ENCODE results near the gene TNNC2. TPM values are rescaled to one million over a fixed set of nuclear protein-coding genes. Genes with fewer than 3 reads are reported as not detected.

Gene TNNC2
- total RNA-seq, 1 donor from 2014 or later: not detected

- Mint-ChIP-seq H3K36me3 (ENCODE audit: low read depth, unreplicated experiment) (peaks cover 7% of the 10 kb centered on the region), H3K27ac (ENCODE audit: unreplicated experiment) (no peak overlapping the region), H3K4me3 (ENCODE audit: unreplicated experiment) (no peak overlapping the region), H3K9me3 (ENCODE audit: unreplicated experiment) (no peaks in the 10 kb centered on the region), H3K4me1 (ENCODE audit: unreplicated experiment) (peaks cover 11% of the 10 kb centered on the region), H3K27me3 (ENCODE audit: unreplicated experiment) (peaks cover 12% of the 10 kb centered on the region)
- no peak for DNase-seq (ENCODE audit: low spot score)
- TF ChIP-seq CTCF (IDR thresholded peaks at IDR 0.05; ENCODE audit: unreplicated experiment): no peak
Measured at GRCh38 chr20:45788351-45788750, 38.8 kb downstream of the TNNC2 start.

GRCh38 chr20:45783656-45784294 lies 43.3 kb downstream of the TNNC2 start:
- H3K36me3 Mint-ChIP-seq (ENCODE audit: low read depth, unreplicated experiment): no peaks in the 10 kb centered on the region
- H3K9me3 Mint-ChIP-seq (ENCODE audit: unreplicated experiment): no peaks in the 10 kb centered on the region
- DNase-seq (ENCODE audit: low spot score): no peak
- no peaks in the 10 kb centered on the region for H3K4me1 Mint-ChIP-seq (ENCODE audit: unreplicated experiment)
- H3K4me3 Mint-ChIP-seq (ENCODE audit: unreplicated experiment): no peak overlapping the region
- H3K27me3 Mint-ChIP-seq (ENCODE audit: unreplicated experiment): peaks cover 8% of the 10 kb centered on the region
- H3K27ac Mint-ChIP-seq (ENCODE audit: unreplicated experiment): no peak overlapping the region
- TF ChIP-seq CTCF (IDR thresholded peaks at IDR 0.05; ENCODE audit: unreplicated experiment): no peak

- no peak for TF ChIP-seq CTCF (IDR thresholded peaks at IDR 0.05; ENCODE audit: unreplicated experiment)
- DNase-seq (ENCODE audit: low spot score): no peak
- peaks cover 8% of the 10 kb centered on the region for H3K27me3 Mint-ChIP-seq (ENCODE audit: unreplicated experiment)
- no peak overlapping the region for H3K4me3 Mint-ChIP-seq (ENCODE audit: unreplicated experiment)
- H3K27ac Mint-ChIP-seq (ENCODE audit: unreplicated experiment): no peak overlapping the region
- no peaks in the 10 kb centered on the region for H3K36me3 Mint-ChIP-seq (ENCODE audit: low read depth, unreplicated experiment)
- H3K4me1 Mint-ChIP-seq (ENCODE audit: unreplicated experiment): no peaks in the 10 kb centered on the region
- H3K9me3 Mint-ChIP-seq (ENCODE audit: unreplicated experiment): no peaks in the 10 kb centered on the region
Measured at GRCh38 chr20:45782890-45783289, 44.2 kb downstream of the TNNC2 start.

GRCh38 chr20:45781391-45781931 lies 45.7 kb downstream of the TNNC2 start:
- DNase-seq (ENCODE audit: low spot score): no peak
- Mint-ChIP-seq H3K4me1 (ENCODE audit: unreplicated experiment) (peaks cover 2% of the 10 kb centered on the region), H3K27ac (ENCODE audit: unreplicated experiment) (no peak overlapping the region), H3K27me3 (ENCODE audit: unreplicated experiment) (peaks cover 8% of the 10 kb centered on the region), H3K4me3 (ENCODE audit: unreplicated experiment) (no peak overlapping the region), H3K9me3 (ENCODE audit: unreplicated experiment) (no peaks in the 10 kb centered on the region), H3K36me3 (ENCODE audit: low read depth, unreplicated experiment) (no peaks in the 10 kb centered on the region)
- TF ChIP-seq CTCF (IDR thresholded peaks at IDR 0.05; ENCODE audit: unreplicated experiment): no peak

- no peak overlapping the region for H3K27ac Mint-ChIP-seq (ENCODE audit: unreplicated experiment)
- H3K4me3 Mint-ChIP-seq (ENCODE audit: unreplicated experiment): no peak overlapping the region
- peaks cover 2% of the 10 kb centered on the region for H3K4me1 Mint-ChIP-seq (ENCODE audit: unreplicated experiment)
- H3K36me3 Mint-ChIP-seq (ENCODE audit: low read depth, unreplicated experiment): no peaks in the 10 kb centered on the region
- TF ChIP-seq CTCF (IDR thresholded peaks at IDR 0.05; ENCODE audit: unreplicated experiment): no peak
- peaks cover 8% of the 10 kb centered on the region for H3K27me3 Mint-ChIP-seq (ENCODE audit: unreplicated experiment)
- DNase-seq (ENCODE audit: low spot score): no peak
- H3K9me3 Mint-ChIP-seq (ENCODE audit: unreplicated experiment): no peaks in the 10 kb centered on the region
Measured at GRCh38 chr20:45780159-45780558, 47.0 kb downstream of the TNNC2 start.

Data from endothelial cell (in vitro differentiated cells).